H1 (cell line): Measurements from ENCODE around the gene CSRP1. TPM values are rescaled to one million over a fixed set of nuclear protein-coding genes. Genes with fewer than 3 reads are reported as not detected.
A peak's percentile ranks its signal among the peaks of the same experiment; 100 is the strongest.

Experiments used
- CTCF ChIA-PET: fragments of 300-600 bp; sonication (Branson Sonifier 250); formaldehyde crosslinking; loops from one replicate; lab custom pipeline; 2021; ENCODE audit not compliant: partially characterized antibody; lab: Charles Lee
- POLR2A ChIA-PET: fragments of 300-600 bp; sonication (Branson Sonifier 250); formaldehyde crosslinking; loops from one replicate; lab custom pipeline; 2021; ENCODE audit warnings: inconsistent platforms; ENCODE audit not compliant: partially characterized antibody; lab: Charles Lee
- DNase-seq, 2 experiments: peaks; one replicate each; pipeline versions ENCODE4 v3.0.0 to v3.0.0-alpha.2; 2010 to 2022; ENCODE audit warnings: low spot score in 2 of 2, low read depth in 1 of 2, mixed read lengths in 1 of 2
- FAIRE-seq: peaks from 2 replicates; lab custom pipeline; 2011; peaks lifted over from hg19 to GRCh38; lab: Jason Lieb, UNC
- H2AFZ ChIP-seq: 2 replicates; pipeline ENCODE4 v1.8.1; 2012; ENCODE audit warnings: low read length, inconsistent platforms
- H2AK5ac ChIP-seq: 2 replicates; pipeline ENCODE4 v1.6.1; 2013; ENCODE audit warnings: low read depth, low read length
- H2BK120ac ChIP-seq: replicated peaks from 2 replicates; pipeline ENCODE3; 2013; ENCODE audit warnings: low read depth, low read length, inconsistent platforms
- H2BK12ac ChIP-seq: 2 replicates; pipeline ENCODE4 v1.6.1; 2013; ENCODE audit warnings: low read depth, low read length
- H2BK15ac ChIP-seq: 2 replicates; pipeline ENCODE4 v1.6.1; 2013; ENCODE audit warnings: low read length
- H2BK20ac ChIP-seq: 2 replicates; pipeline ENCODE4 v1.6.1; 2013; ENCODE audit warnings: low read length
- H2BK5ac ChIP-seq: 2 replicates; pipeline ENCODE4 v1.6.1; 2013; ENCODE audit warnings: low read depth, low read length
- H3K14ac ChIP-seq: 2 replicates; pipeline ENCODE4 v1.6.1; 2013; ENCODE audit warnings: inconsistent platforms; ENCODE audit not compliant: insufficient read length
- H3K18ac ChIP-seq: 2 replicates; pipeline ENCODE4 v1.6.1; 2013; ENCODE audit warnings: low read length; ENCODE audit errors: extremely low read depth
- H3K23ac ChIP-seq: 2 replicates; pipeline ENCODE4 v1.6.1; 2013; ENCODE audit warnings: inconsistent platforms; ENCODE audit not compliant: insufficient read length
- H3K23me2 ChIP-seq: 2 replicates; pipeline ENCODE4 v1.6.1; 2013; ENCODE audit warnings: low read depth, low read length
- H3K27ac ChIP-seq: 2 replicates; pipeline ENCODE4 v1.6.1; 2011; ENCODE audit warnings: low read depth, low read length, inconsistent platforms
- H3K27me3 ChIP-seq, 4 experiments: replicated peaks in 1 of 4; 1 replicate in 1 of 4; 2 replicates in 3 of 4; pipeline versions ENCODE4 v1.6.1 to v1.8.1; 2011 to 2013; ENCODE audit warnings: low read length in 3 of 4, mild to moderate bottlenecking in 3 of 4, inconsistent platforms in 2 of 4, mixed read lengths in 2 of 4, moderate library complexity in 1 of 4; ENCODE audit not compliant: control insufficient read depth in 3 of 4, insufficient read depth in 3 of 4; ENCODE audit errors: extremely low read depth in 1 of 4
- H3K36me3 ChIP-seq, 4 experiments: 2 replicates each; pipeline versions ENCODE4 v1.6.1 to v1.8.1; 2011 to 2013; ENCODE audit warnings: mild to moderate bottlenecking in 4 of 4, low read length in 3 of 4, moderate library complexity in 2 of 4, control low read depth in 1 of 4, inconsistent platforms in 1 of 4; ENCODE audit not compliant: insufficient read depth in 4 of 4, control insufficient read depth in 2 of 4
- H3K4ac ChIP-seq: replicated peaks from 2 replicates; pipeline ENCODE3; 2013; ENCODE audit warnings: low read length, low read depth, mixed read lengths, inconsistent platforms; ENCODE audit not compliant: insufficient read length
- H3K4me1 ChIP-seq, 4 experiments: replicated peaks in 1 of 4; 1 replicate in 1 of 4; 2 replicates in 3 of 4; pipeline versions ENCODE4 v1.6.1 to v1.8.1; 2011 to 2013; ENCODE audit warnings: low read length in 3 of 4, inconsistent platforms in 2 of 4, mixed read lengths in 1 of 4; ENCODE audit not compliant: insufficient read depth in 4 of 4, control insufficient read depth in 3 of 4
- H3K4me2 ChIP-seq, 2 experiments: 2 replicates each; pipeline versions ENCODE4 v1.6.1 to v1.8.1; 2011 to 2013; ENCODE audit warnings: low read depth in 2 of 2, low read length in 2 of 2, control low read depth in 1 of 2, inconsistent platforms in 1 of 2, mild to moderate bottlenecking in 1 of 2; ENCODE audit not compliant: insufficient read depth in 1 of 2
- H3K4me3 ChIP-seq, 4 experiments: fragments of 200-600, 300-600 bp in 1 of 4; sonication (generic), shearing (Covaris generic), sonication (Bioruptor Twin) in 1 of 4; 2 replicates each; pipeline versions ENCODE4 v1.5.1 to v1.8.1; 2011 to 2016; ENCODE audit warnings: low read length in 4 of 4, low read depth in 3 of 4, control low read depth in 2 of 4, inconsistent platforms in 2 of 4, mild to moderate bottlenecking in 2 of 4, mixed read lengths in 1 of 4, moderate library complexity in 1 of 4; ENCODE audit not compliant: insufficient read depth in 2 of 4; ENCODE audit errors: extremely low read depth in 1 of 4
- H3K56ac ChIP-seq: replicated peaks from 2 replicates; pipeline ENCODE3; 2013; ENCODE audit warnings: low read depth, mild to moderate bottlenecking, mixed read lengths, low read length, inconsistent platforms; ENCODE audit not compliant: insufficient read length
- H3K79me1 ChIP-seq: 2 replicates; pipeline ENCODE4 v1.6.1; 2013; ENCODE audit warnings: low read depth, low read length, control low read depth
- H3K79me2 ChIP-seq, 2 experiments: 2 replicates each; pipeline versions ENCODE4 v1.6.1 to v1.8.1; 2012 to 2013; ENCODE audit warnings: low read length in 2 of 2, mild to moderate bottlenecking in 2 of 2, inconsistent platforms in 1 of 2; ENCODE audit not compliant: insufficient read depth in 2 of 2, control insufficient read depth in 1 of 2
- H3K9ac ChIP-seq, 4 experiments: replicated peaks in 1 of 4; 1 replicate in 1 of 4; 2 replicates in 3 of 4; pipeline versions ENCODE4 v1.6.1 to v1.8.1; 2011 to 2013; ENCODE audit warnings: low read depth in 3 of 4, low read length in 3 of 4, control low read depth in 2 of 4, mild to moderate bottlenecking in 2 of 4, moderate library complexity in 2 of 4, inconsistent platforms in 1 of 4; ENCODE audit errors: extremely low read depth in 1 of 4
- H3K9me3 ChIP-seq, 2 experiments: 2 replicates each; pipeline versions ENCODE4 v1.6.1 to v1.8.1; 2012 to 2013; ENCODE audit warnings: mild to moderate bottlenecking in 2 of 2, moderate library complexity in 2 of 2, control low read depth in 1 of 2, inconsistent platforms in 1 of 2, low read depth in 1 of 2, low read length in 1 of 2, mixed read lengths in 1 of 2; ENCODE audit not compliant: insufficient read depth in 2 of 2
- H4K20me1 ChIP-seq, 2 experiments: replicated peaks in 1 of 2; 2 replicates each; pipeline versions ENCODE3 to v1.8.1; 2011 to 2013; ENCODE audit warnings: inconsistent platforms in 2 of 2, low read length in 2 of 2, mild to moderate bottlenecking in 1 of 2; ENCODE audit not compliant: insufficient read depth in 2 of 2, control insufficient read depth in 1 of 2
- H4K5ac ChIP-seq: 2 replicates; pipeline ENCODE4 v1.6.1; 2013; ENCODE audit warnings: low read length, low read depth, mixed read lengths, inconsistent platforms; ENCODE audit not compliant: insufficient read length
- H4K8ac ChIP-seq: 2 replicates; pipeline ENCODE4 v1.8.0; 2013; ENCODE audit warnings: mild to moderate bottlenecking, moderate library complexity, low read length, inconsistent platforms; ENCODE audit not compliant: insufficient read depth; ENCODE audit errors: extremely low read depth
- H4K91ac ChIP-seq: replicated peaks from 2 replicates; pipeline ENCODE3; 2013; ENCODE audit warnings: low read length, mixed read lengths, inconsistent platforms; ENCODE audit not compliant: insufficient read length
- ASH2L ChIP-seq: fragments of 200-600, 300-600 bp; sonication (generic); IDR thresholded peaks from one replicate; pipeline ENCODE4 v1.7.1; 2017; ENCODE audit warnings: low read length
- EGR1 ChIP-seq: IDR thresholded peaks from 2 replicates; pipeline ENCODE4 v1.6.1; 2011; ENCODE audit warnings: low read depth, low read length, borderline replicate concordance
- EP300 ChIP-seq, 2 experiments: IDR thresholded peaks; 1 replicate in 1 of 2; 2 replicates in 1 of 2; pipeline ENCODE4 v1.6.1; 2011 to 2012; ENCODE audit warnings: low read depth in 2 of 2, low read length in 2 of 2, mild to moderate bottlenecking in 2 of 2, borderline replicate concordance in 1 of 2, inconsistent platforms in 1 of 2, moderate library complexity in 1 of 2
- POLR2AphosphoS5 ChIP-seq: IDR thresholded peaks from 2 replicates; pipeline ENCODE4 v1.6.1; 2011; ENCODE audit warnings: low read depth, low read length
- SUZ12 ChIP-seq: fragments of 200-600 bp; sonication (generic); IDR thresholded peaks from 2 replicates; pipeline ENCODE4 v1.6.1; 2012; ENCODE audit warnings: mild to moderate bottlenecking, inconsistent platforms, low read length, moderate library complexity, mixed read lengths
- TAF1 ChIP-seq: IDR thresholded peaks from 2 replicates; pipeline ENCODE4 v1.6.1; 2011; ENCODE audit warnings: mild to moderate bottlenecking, low read depth, low read length
- ZNF274 ChIP-seq: IDR thresholded peaks from 2 replicates; pipeline ENCODE4 v1.7.0; 2012; ENCODE audit warnings: low read length, borderline replicate concordance; ENCODE audit errors: extremely low read depth
- WGBS, 2 experiments: shearing (Covaris generic) in 1 of 2; methylation state at CpG; one replicate each; pipeline versions ENCODE4 v1.1.6 to v1.1.7; 2013 to 2015; ENCODE audit warnings: low lambda C conversion rate in 2 of 2, mixed read lengths in 2 of 2, inconsistent platforms in 1 of 2, low coverage in 1 of 2, missing lambda C conversion rate in 1 of 2; ENCODE audit not compliant: insufficient replicate concordance in 2 of 2, insufficient coverage in 1 of 2, insufficient read length in 1 of 2; ENCODE audit errors: extremely low coverage in 1 of 2, missing lambda C conversion rate in 1 of 2; 5-methylcytosine and 5-hydroxymethylcytosine counted together
- polyA plus RNA-seq, 7 experiments: library from polyadenylated mRNA; depleted of rRNA in 3 of 7; stranded (reverse) in 5 of 7; unstranded in 2 of 7; fragments of >200 nt in 5 of 7; fragments of 200-250 nt in 2 of 7; gene quantifications; 1 replicate in 5 of 7; 2 replicates in 1 of 7; 4 replicates in 1 of 7; pipeline versions ENCODE4 v1.2.1 to v1.2.3, GENCODE V29; 2011 to 2013; ENCODE audit warnings: missing spikeins in 2 of 7, mixed read lengths in 2 of 7
- total RNA-seq: library from RNA; stranded (reverse); fragmentation: NEBNext Ultra II Directional; extraction: Animal tissue kit (Norgen Biotek cat#: 25700); gene quantifications from 2 replicates; pipeline ENCODE4 v1.2.1, GENCODE V29; 2021
- TF ChIP-seq, protein P1 (sequence below): IDR thresholded peaks from 2 replicates; pipeline ENCODE4 v1.6.1; 2012; ENCODE audit warnings: inconsistent platforms

CSRP1 gene
- total and polyA plus RNA-seq, 2 of the 8 experiments (the other 6 are each of a cell fraction or from before 2014, with no cell fraction given) = 14.2 to 22.3 TPM

DNA sequence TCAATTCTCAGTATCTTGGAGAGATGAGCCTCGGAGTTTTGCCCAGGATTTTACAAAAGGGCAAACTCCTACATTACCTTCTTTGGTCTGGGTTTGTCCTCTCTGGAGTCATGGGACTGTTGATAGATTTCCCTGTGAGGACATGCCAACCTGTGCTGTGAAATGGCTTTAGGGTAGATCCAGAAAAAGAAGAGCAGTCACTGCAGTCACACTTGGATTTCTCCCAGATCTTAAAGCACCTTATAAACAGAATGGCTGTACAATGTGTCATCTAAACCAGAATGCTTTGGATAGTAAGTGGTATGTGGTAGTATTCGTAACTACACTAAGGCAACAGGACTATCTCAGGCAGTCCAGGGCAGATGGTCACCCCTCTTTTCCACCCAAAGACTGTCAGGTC, 1.9 kb upstream of the CSRP1 start:
- DNase-seq (no peak), FAIRE-seq (no peak)
- no peak overlapping the region for H4K8ac ChIP-seq
- ChIA-PET POLR2A (no interaction called here), CTCF (interaction anchor here (0.6 to 43.8 kb wide), 5 partner anchors 3 to 228 kb away, joined by 3 to 929 read pairs (median 445); partner anchors contain the start of genes CSRP1 and NAV1)
- peaks cover 5% of the 10 kb centered on the region; the same call in 1 of the 2 replicates for H3K23me2 ChIP-seq
- no peak overlapping the region for H2AFZ ChIP-seq
- H2BK15ac ChIP-seq = 0 out of 2 replicates have a peak overlapping the region, but pooled peaks have one; percentile 16
- no peak overlapping the region for H2BK5ac ChIP-seq
- H3K4me2 ChIP-seq = no peak overlapping the region
- H3K14ac ChIP-seq = no peak overlapping the region
- H2BK20ac ChIP-seq = no peak overlapping the region
- no peak overlapping the region for H3K4me3 ChIP-seq
- no peaks in the 10 kb centered on the region for H4K20me1 ChIP-seq
- no peaks in the 10 kb centered on the region for H3K9me3 ChIP-seq
- no peak overlapping the region for H4K91ac ChIP-seq
- H3K27me3 ChIP-seq = peaks cover 3 to 33% (median 21%) of the 10 kb centered on the region in 4 experiments
- H3K79me1 ChIP-seq = no peaks in the 10 kb centered on the region
- no peaks in the 10 kb centered on the region for H3K79me2 ChIP-seq
- H3K36me3 ChIP-seq = no peaks in the 10 kb centered on the region
- no peak overlapping the region for H3K4ac ChIP-seq
- H3K27ac ChIP-seq = no peak overlapping the region
- no peak overlapping the region; the same call in 1 of the 2 replicates for H2AK5ac ChIP-seq
- H2BK12ac ChIP-seq = no peak overlapping the region
- no peak overlapping the region for H3K9ac ChIP-seq
- H3K23ac ChIP-seq = no peak overlapping the region
- H3K18ac ChIP-seq = no peak overlapping the region
- no peak overlapping the region for H2BK120ac ChIP-seq
- peaks cover 8 to 17% (median 9%) of the 10 kb centered on the region in 4 experiments; a peak in 6 of 7 replicates for H3K4me1 ChIP-seq
- TF ChIP-seq ASH2L (no peak), POLR2AphosphoS5 (no peak), EP300 (IDR thresholded peaks at IDR 0.05; ENCODE audit: borderline replicate concordance in 1 of 2, low read depth in 2 of 2, low read length in 2 of 2) (no peak), SUZ12 (no peak), EGR1 (no peak), TAF1 (no peak), ZNF274 (no peak)
- TF ChIP-seq, protein P1, sequence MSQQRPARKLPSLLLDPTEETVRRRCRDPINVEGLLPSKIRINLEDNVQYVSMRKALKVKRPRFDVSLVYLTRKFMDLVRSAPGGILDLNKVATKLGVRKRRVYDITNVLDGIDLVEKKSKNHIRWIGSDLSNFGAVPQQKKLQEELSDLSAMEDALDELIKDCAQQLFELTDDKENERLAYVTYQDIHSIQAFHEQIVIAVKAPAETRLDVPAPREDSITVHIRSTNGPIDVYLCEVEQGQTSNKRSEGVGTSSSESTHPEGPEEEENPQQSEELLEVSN = no peak
- TF ChIP-seq, all 59 proteins: peak for 0
- 96% methylated on average over 2 of the region's 2 CpGs; no CpG with 5 or more reads in 1 of the 2 experiments for WGBS, 2 experiments
- no peak overlapping the region for H3K56ac ChIP-seq
- H4K5ac ChIP-seq = no peak overlapping the region
